OCI-LY1 (cell line): Measurements from ENCODE around the gene SNCG.

ENCODE experiments used
- H2AFZ ChIP-seq: fragments of 200-600 bp; sonication (generic), shearing (Covaris generic); 2 replicates; pipeline ENCODE4 v1.6.0; 2014; ENCODE audit warnings: antibody characterized with exemption, mild to moderate bottlenecking, low read length
- H3F3A ChIP-seq: fragments of 200-600 bp; sonication (generic), shearing (Covaris generic); 2 replicates; pipeline ENCODE4 v1.6.0; 2014; ENCODE audit warnings: mild to moderate bottlenecking, antibody characterized with exemption, low read length, moderate library complexity; ENCODE audit not compliant: insufficient read depth
- H3K27ac ChIP-seq: fragments of 200-600 bp; sonication (generic); 2 replicates; pipeline ENCODE4 v1.5.1; 2014; ENCODE audit warnings: low read length, mixed run types, mild to moderate bottlenecking, low read depth; ENCODE audit not compliant: poor library complexity, severe bottlenecking
- H3K27me3 ChIP-seq: fragments of 200-600 bp; sonication (generic); 2 replicates; pipeline ENCODE4 v1.6.0; 2014; ENCODE audit warnings: antibody characterized with exemption, mild to moderate bottlenecking, low read length, moderate library complexity; ENCODE audit not compliant: insufficient read depth
- H3K36me3 ChIP-seq: fragments of 200-600 bp; sonication (generic); 2 replicates; pipeline ENCODE4 v1.6.1; 2014; ENCODE audit warnings: mild to moderate bottlenecking, antibody characterized with exemption, low read length, moderate library complexity, mixed read lengths; ENCODE audit not compliant: insufficient read depth
- H3K4me1 ChIP-seq: fragments of 200-600 bp; sonication (generic); 2 replicates; pipeline ENCODE4 v1.5.1; 2014; ENCODE audit warnings: mild to moderate bottlenecking, low read length, moderate library complexity; ENCODE audit not compliant: insufficient read depth, severe bottlenecking
- H3K4me2 ChIP-seq: fragments of 200-600 bp; sonication (generic), shearing (Covaris generic); 2 replicates; pipeline ENCODE4 v1.6.1; 2014; ENCODE audit warnings: low read length
- H3K4me3 ChIP-seq: fragments of 200-600 bp; sonication (generic); 2 replicates; pipeline ENCODE4 v1.5.1; 2014; ENCODE audit warnings: low read length, low read depth, mild to moderate bottlenecking, mixed read lengths; ENCODE audit not compliant: poor library complexity, severe bottlenecking
- H3K79me2 ChIP-seq: fragments of 200-600 bp; shearing (Covaris generic); 2 replicates; pipeline ENCODE4 v1.6.1; 2016; ENCODE audit warnings: mixed run types, low read length, mixed read lengths; ENCODE audit not compliant: insufficient read depth
- H3K9ac ChIP-seq: fragments of 200-600 bp; sonication (generic), shearing (Covaris generic); 2 replicates; pipeline ENCODE4 v1.6.1; 2014; ENCODE audit warnings: mild to moderate bottlenecking, low read length, mixed read lengths
- H3K9me2 ChIP-seq: fragments of 200-600 bp; sonication (generic), shearing (Covaris generic); 2 replicates; pipeline ENCODE4 v1.6.1; 2014; ENCODE audit warnings: low read depth, mild to moderate bottlenecking, low read length, mixed read lengths
- H3K9me3 ChIP-seq: fragments of 200-600 bp; shearing (Covaris generic); 2 replicates; pipeline ENCODE4 v1.6.1; 2014; ENCODE audit warnings: low read length, mixed read lengths
- H4K20me1 ChIP-seq: fragments of 200-600 bp; sonication (generic), shearing (Covaris generic); 2 replicates; pipeline ENCODE4 v1.6.0; 2016; ENCODE audit warnings: mild to moderate bottlenecking, low read length; ENCODE audit not compliant: insufficient read depth
- EZH2 ChIP-seq: fragments of 200-600 bp; sonication (generic), shearing (Covaris generic); IDR thresholded peaks from 2 replicates; pipeline ENCODE4 v1.8.0; 2017; ENCODE audit warnings: borderline replicate concordance, mixed run types, mild to moderate bottlenecking, antibody characterized with exemption, low read length, moderate library complexity, mixed read lengths
- TF ChIP-seq, protein P1 (sequence below): fragments of 200-600 bp; sonication (generic), shearing (Covaris generic); IDR thresholded peaks from 2 replicates; pipeline ENCODE4 v1.5.1; 2017; ENCODE audit warnings: mild to moderate bottlenecking, antibody characterized with exemption, low read length, moderate library complexity, mixed read lengths

Gene SNCG

DNA sequence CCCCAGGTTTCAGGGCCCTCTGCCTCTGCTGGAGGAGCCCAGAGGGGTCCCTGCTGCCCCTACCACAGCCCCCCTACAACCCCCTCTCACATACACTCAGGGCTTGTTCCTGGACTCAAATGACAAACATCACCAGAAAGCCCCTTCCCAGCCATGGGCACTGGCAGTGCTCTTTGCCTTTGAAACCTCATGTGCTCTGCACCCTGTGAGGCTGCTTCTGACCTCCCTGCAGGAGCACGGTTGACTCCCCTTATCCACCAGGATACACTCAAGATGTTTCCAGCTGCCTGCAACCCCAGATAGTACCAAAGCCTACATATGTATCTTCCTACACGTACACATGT, 6.4 kb downstream of the SNCG start:
- Histone ChIP-seq H3K4me2 (no peak overlapping the region), H3K36me3 (no peaks in the 10 kb centered on the region), H3K9me3 (no peaks in the 10 kb centered on the region), H3K9ac (no peak overlapping the region), H3K79me2 (no peaks in the 10 kb centered on the region), H3K4me3 (no peak overlapping the region), H4K20me1 (no peaks in the 10 kb centered on the region), H3K27me3 (no peaks in the 10 kb centered on the region), H3K4me1 (peaks cover 13% of the 10 kb centered on the region), H3K9me2 (no peaks in the 10 kb centered on the region), H3F3A (no peaks in the 10 kb centered on the region), H3K27ac (no peak overlapping the region), H2AFZ (no peak overlapping the region)
- TF ChIP-seq, protein P1, sequence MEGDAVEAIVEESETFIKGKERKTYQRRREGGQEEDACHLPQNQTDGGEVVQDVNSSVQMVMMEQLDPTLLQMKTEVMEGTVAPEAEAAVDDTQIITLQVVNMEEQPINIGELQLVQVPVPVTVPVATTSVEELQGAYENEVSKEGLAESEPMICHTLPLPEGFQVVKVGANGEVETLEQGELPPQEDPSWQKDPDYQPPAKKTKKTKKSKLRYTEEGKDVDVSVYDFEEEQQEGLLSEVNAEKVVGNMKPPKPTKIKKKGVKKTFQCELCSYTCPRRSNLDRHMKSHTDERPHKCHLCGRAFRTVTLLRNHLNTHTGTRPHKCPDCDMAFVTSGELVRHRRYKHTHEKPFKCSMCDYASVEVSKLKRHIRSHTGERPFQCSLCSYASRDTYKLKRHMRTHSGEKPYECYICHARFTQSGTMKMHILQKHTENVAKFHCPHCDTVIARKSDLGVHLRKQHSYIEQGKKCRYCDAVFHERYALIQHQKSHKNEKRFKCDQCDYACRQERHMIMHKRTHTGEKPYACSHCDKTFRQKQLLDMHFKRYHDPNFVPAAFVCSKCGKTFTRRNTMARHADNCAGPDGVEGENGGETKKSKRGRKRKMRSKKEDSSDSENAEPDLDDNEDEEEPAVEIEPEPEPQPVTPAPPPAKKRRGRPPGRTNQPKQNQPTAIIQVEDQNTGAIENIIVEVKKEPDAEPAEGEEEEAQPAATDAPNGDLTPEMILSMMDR, result no peak
- TF ChIP-seq EZH2, result no peak

DNA sequence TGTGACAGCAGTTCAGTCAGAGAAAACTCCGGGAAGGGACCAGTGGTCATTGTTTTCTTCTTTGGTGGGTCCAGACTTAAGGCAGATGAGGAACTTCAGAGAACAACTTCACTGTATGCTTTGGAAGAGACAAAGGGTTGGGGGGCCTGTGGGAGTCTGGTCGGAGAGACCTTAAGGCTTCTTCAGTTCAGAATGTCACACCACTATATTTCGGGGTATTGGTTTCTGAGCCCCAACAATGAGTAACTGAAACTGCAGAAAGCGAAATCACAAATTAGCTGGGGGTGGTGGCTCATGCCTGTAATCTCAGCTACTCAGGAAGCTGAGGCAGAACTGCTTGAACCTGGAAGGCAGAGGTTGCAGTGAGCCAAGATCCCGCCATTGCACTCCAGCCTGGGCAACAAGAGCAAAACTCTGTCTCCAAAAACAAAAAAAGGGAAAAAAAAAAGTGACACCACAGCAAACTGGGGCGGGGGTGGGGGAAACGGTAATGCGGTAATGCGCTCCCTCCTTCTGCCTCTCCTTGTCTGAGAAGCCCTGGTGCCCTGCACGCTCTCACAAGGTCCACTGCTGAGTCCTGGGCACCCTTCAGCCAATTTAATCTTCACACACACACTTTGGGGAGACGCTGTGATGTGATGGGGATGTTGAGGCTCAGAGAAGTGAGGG, 7.7 kb downstream of the SNCG start:
- Histone ChIP-seq H3K4me2 (peak overlapping the region; percentile 43; the same call in 1 of the 2 replicates), H3K27ac (no peak overlapping the region), H3K4me3 (no peak overlapping the region), H3K79me2 (no peaks in the 10 kb centered on the region), H3K36me3 (no peaks in the 10 kb centered on the region), H3K4me1 (peaks cover 16% of the 10 kb centered on the region), H3K9me2 (no peaks in the 10 kb centered on the region), H3F3A (no peaks in the 10 kb centered on the region), H3K9me3 (no peaks in the 10 kb centered on the region), H2AFZ (no peak overlapping the region), H3K27me3 (no peaks in the 10 kb centered on the region), H3K9ac (no peak overlapping the region), H4K20me1 (no peaks in the 10 kb centered on the region)
- TF ChIP-seq, protein P1, result no peak
- TF ChIP-seq EZH2, result no peak

DNA sequence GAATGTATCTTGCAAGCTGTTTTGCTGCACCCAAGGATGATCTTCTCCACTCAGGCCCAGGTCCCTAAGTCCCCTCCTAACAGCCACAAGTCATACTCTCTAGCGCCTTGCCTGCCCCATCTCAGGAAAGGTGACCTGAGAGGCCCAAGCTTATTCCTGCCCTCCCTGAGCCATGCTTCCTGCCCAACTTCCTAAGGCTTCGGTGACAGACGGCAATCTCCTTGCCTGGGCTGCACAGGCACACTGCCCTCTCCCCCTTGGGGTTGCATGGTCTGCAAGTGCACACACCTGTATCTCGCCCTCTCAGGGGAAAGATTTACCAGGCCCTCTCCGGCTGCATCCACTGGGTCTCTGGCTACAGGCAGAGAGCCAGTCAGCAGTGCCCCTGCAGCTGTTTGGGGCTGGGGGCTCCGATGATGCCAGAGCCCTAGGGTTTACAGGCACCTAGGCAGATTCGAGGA, 9.1 kb downstream of the SNCG start:
- Histone ChIP-seq H3K36me3 (no peaks in the 10 kb centered on the region), H2AFZ (no peak overlapping the region), H3K9me2 (no peaks in the 10 kb centered on the region), H3K4me2 (no peak overlapping the region), H3K4me3 (no peak overlapping the region), H3K9ac (no peak overlapping the region), H3F3A (no peaks in the 10 kb centered on the region), H3K27ac (no peak overlapping the region), H3K4me1 (peaks cover 26% of the 10 kb centered on the region), H3K9me3 (no peaks in the 10 kb centered on the region), H4K20me1 (no peaks in the 10 kb centered on the region), H3K79me2 (no peaks in the 10 kb centered on the region), H3K27me3 (no peaks in the 10 kb centered on the region)
- TF ChIP-seq EZH2, result no peak
- TF ChIP-seq, protein P1, result no peak
